ENCODE data around the gene DNAJB14.
A peak's percentile ranks its signal among the peaks of the same experiment; 100 is the strongest.

DNAJB14 gene

DNA sequence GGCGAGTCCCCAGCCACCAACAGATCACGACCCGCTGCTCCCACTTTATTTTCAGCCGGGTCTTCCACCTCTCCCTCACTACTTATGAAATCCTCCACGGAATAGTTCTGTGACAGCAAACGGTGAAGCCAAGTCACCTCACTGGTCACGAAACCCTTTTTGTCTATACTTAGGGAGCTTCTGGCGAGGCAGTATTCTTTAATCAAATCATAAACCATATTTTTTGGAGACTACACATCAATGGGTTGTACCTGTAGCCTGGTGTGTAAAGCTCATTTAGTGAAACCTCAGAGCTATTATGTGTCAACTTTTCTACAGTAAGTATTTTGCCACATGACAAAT lies 4.5 kb upstream of the DNAJB14 start:
- Mint-ChIP-seq H3K27ac (no peak overlapping the region), H3K9me3 (peaks cover 2% of the 10 kb centered on the region), H3K4me1 (peaks cover 22% of the 10 kb centered on the region), H3K4me3 (no peak overlapping the region), H3K36me3 (peaks cover 13% of the 10 kb centered on the region), H3K27me3 (no peaks in the 10 kb centered on the region)
- CTCF ChIA-PET = interaction anchor here (1.0 to 1.1 kb wide), 2 partner anchors 142 to 145 kb away, joined by 3 read pairs; no protein-coding TSS in a partner anchor
- DNase-seq = no peak

DNA sequence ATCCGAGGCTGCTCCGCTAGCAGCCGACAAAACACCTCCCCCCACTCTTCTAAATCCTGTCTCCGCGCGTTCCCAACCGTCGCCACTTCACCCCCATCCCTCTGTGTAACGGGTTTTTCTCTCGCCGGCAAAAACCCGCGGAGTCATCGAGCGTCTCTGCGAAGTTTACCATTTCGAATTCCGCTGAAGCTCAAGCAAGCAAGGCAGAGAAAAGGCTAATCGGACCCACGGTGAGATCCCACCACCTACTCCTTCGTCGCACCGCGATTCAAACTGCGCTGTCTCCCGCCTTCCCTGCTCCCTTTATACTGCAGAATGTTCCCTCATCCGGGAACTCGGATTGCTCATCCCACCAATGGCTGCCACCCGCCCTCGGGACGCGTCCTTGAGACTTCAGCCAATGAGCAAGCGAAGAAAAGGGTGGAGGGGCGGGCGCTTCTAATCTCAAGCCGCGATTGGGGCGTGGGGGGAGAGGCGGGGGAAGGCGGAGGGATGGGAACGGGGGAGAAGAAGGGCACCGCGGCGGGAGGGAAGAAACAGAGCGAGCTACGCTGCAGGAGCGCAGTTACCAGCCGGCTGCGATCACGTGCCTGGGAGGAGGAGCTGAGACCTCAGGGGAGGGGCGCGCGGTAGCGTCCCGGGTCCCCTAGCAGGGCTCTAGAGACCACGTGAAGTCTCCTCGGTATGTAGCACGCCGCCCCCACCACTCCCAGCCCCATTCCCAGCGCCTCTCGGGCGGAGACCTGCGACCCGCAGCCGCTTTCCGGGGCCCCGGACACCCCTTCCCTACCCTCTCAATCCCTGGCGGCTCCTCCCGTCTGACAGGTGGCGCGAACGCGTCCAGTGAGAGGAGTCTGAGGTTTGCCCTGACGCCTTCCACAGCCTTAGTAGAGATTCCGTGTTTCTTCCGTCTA lies 3.8 kb upstream of the DNAJB14 start, which contains the start of gene H2AZ1:
TSS of gene H2AZ1 (minus strand) at position 277 of the 914 bp plus-strand sequence. CDS start at position 172, 105 bp downstream.
- Mint-ChIP-seq H3K9me3 (no peaks in the 10 kb centered on the region), H3K27ac (no peak within 1 kb of the TSS), H3K4me1 (peaks cover 28% of the 10 kb centered on the region), H3K4me3 (no peak within 1 kb of the TSS), H3K36me3 (peaks cover 20% of the 10 kb centered on the region), H3K27me3 (no peaks in the 10 kb centered on the region)
- DNase-seq = peak; percentile 99
- CTCF ChIA-PET = interaction anchor here (1.0 kb wide), 1 partner anchor 145 kb away, joined by 3 read pairs; no protein-coding TSS in a partner anchor

DNA sequence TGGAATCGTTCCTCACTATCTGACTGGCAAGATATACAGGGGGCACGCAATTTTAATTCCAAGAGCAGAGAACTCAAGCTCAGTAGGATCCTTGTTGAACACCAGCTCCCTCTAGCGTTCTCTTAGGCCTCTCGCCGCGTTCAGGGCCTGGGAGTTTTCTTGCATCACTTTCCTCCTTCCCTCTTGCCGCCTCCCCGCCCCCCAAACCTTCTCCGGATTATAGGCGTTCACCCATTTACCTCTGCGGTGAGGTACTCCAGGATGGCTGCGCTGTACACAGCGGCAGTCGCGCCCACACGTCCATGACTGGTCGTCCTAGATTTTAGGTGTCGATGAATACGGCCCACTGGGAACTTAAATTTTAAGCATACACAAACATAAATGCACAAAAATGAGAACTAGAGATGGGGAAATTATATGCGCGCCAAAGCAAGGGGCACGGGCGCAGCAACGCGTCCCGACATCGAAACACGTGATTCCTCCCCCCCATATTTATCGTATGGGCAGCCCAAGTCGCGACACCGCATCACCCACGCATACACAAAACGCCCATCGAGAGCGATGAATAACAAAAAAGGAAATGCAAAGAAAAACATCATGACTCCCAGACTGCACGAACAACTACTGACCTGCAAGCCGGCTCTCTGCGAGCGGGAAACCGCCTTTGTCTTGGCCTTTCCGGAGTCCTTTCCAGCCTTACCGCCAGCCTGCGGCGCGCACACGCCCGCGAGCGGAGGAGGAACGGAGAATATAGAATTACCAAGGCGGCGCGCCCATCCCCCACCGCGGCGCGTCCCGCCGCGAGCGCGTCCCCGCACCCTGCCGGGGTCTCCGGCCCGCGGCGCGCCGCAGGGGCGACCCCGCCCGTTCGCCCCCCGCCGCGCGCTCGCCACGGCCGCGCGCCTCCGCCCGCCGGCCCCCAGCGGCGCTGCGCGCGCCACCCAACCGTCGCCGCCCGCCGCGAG lies 2.9 kb upstream of the DNAJB14 start:
- H3K36me3 Mint-ChIP-seq = peaks cover 26% of the 10 kb centered on the region
- DNase-seq = peak; percentile 94
- H3K4me3 Mint-ChIP-seq = no peak overlapping the region
- peaks cover 38% of the 10 kb centered on the region for H3K4me1 Mint-ChIP-seq
- CTCF ChIA-PET = interaction anchor here (0.6 to 2.5 kb wide), 11 partner anchors 10 to 138 kb away, joined by 3 to 13 read pairs (median 4); partner anchors contain the start of gene LAMTOR3
- no peaks in the 10 kb centered on the region for H3K9me3 Mint-ChIP-seq
- H3K27me3 Mint-ChIP-seq = no peaks in the 10 kb centered on the region
- H3K27ac Mint-ChIP-seq = no peak overlapping the region

DNA sequence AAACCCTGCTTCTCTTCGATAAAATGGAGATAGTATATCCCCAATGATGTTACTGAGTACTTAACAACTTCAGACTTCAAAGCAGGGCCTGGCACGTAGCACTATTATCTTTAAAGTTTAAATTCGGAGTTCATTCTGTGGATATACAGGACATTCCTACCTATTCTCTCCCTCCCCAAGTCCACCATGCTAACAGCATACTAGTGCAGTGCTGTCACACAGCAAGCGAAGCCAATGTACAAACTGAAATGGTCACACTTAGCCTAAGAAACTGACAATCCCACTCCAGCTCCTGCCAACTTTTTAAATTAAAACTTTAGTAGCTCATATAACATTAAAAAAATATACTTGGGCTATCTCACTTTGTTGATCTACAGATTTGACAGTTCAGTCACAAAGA lies 1.2 kb upstream of the DNAJB14 start:
- Mint-ChIP-seq H3K4me1 (peaks cover 54% of the 10 kb centered on the region), H3K27me3 (no peaks in the 10 kb centered on the region), H3K36me3 (peaks cover 42% of the 10 kb centered on the region), H3K4me3 (peak overlapping the region; percentile 83), H3K27ac (peak overlapping the region; percentile 95), H3K9me3 (peaks cover 2% of the 10 kb centered on the region)
- CTCF ChIA-PET = interaction anchor here (0.8 to 2.5 kb wide), 8 partner anchors 8 to 136 kb away, joined by 3 to 13 read pairs (median 5); partner anchors contain the start of genes DAPP1 and LAMTOR3
- DNase-seq = no peak

DNA sequence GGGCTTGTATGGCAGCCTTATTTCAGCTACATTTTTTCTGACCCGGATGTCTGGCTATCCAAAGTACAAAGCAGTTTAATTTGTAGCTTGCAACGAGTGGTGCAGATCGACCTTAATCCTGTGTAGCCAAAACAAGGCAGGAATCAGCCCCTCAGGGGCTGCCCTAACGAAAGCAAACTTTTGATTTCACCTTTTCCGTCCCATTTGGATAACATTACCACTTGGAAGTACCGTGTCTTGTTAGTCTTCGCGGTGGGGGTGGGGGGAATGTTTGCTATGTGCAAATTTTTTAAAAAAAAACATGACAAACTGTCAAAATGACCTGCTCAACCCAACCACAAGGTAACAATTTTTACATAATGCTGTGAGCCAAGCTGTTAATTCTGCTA lies 766 bp upstream of the DNAJB14 start:
- Mint-ChIP-seq H3K27me3 (no peaks in the 10 kb centered on the region), H3K9me3 (peaks cover 2% of the 10 kb centered on the region), H3K4me3 (peak overlapping the region; percentile 83), H3K36me3 (peaks cover 42% of the 10 kb centered on the region), H3K4me1 (peaks cover 54% of the 10 kb centered on the region), H3K27ac (peak overlapping the region; percentile 95)
- DNase-seq = no peak
- CTCF ChIA-PET = interaction anchor here (0.8 to 2.5 kb wide), 6 partner anchors 25 to 384 kb away, joined by 3 to 12 read pairs (median 6); partner anchors contain the start of genes DAPP1, LAMTOR3 and TRMT10A

DNA sequence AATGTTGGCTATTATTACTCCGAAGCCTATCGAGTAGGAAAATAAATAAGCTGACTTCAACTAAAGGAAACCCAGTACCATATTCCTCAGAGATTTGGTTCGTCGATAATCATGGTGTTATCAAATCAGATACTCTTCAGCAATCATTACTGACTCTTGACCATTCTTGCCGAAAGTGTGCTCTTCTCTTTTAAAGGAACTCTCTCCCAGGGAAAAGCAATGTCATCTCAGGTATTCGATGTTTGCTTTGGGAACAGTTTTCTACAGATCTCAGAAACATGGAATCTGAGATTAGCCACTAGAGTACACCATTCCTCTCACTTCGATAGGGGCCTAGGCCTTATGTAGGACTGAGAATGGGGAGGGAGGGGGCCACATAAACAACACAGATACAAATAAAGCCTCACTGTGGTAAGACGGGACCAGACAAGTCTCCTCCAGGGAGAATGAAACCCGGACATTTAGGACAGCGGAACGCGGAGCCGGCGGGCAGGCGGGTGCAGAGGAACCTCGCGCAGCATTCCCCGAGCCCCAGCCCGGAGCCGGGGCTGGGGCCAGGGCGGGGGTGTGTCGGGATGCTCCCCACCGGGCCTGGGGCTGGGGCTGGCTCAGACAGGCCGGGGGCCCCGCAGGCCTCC lies 581 bp downstream of the DNAJB14 start:
- H3K27ac Mint-ChIP-seq = peak overlapping the region; percentile 96
- H3K4me3 Mint-ChIP-seq = peak overlapping the region; percentile 99
- H3K36me3 Mint-ChIP-seq = peaks cover 48% of the 10 kb centered on the region
- CTCF ChIA-PET = interaction anchor here (1.4 to 1.8 kb wide), 2 partner anchors 24 to 129 kb away, joined by 6 to 7 read pairs; partner anchors contain the start of gene DAPP1
- H3K9me3 Mint-ChIP-seq = peaks cover 2% of the 10 kb centered on the region
- no peaks in the 10 kb centered on the region for H3K27me3 Mint-ChIP-seq
- peaks cover 58% of the 10 kb centered on the region for H3K4me1 Mint-ChIP-seq
- no peak for DNase-seq

DNA sequence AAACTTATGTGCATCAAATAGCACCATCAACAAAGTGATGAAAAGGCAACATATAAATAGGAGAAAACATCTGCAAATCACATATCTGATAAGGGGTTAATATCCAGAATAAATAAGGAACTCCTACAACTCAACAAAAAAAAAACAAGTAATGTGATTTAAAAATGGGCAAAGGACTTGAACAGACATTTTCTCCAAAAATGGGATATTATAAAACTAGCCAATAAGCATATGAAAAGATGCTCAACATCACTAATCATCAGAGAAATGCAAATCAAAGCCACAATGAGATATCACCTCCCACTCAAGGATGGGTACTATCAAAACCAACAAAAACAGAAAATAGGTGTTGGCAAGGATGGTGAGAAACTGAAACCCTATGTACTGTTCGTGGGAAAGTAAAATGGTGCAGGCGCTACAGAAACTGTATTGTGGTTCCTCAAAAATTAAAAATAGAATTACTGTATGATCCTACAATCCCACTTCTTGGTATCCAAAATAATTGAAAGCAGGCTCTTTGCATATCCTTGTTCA lies 2.4 kb downstream of the DNAJB14 start:
- no peak for DNase-seq
- Mint-ChIP-seq H3K27me3 (no peaks in the 10 kb centered on the region), H3K9me3 (peaks cover 2% of the 10 kb centered on the region), H3K4me3 (peak overlapping the region; percentile 31), H3K27ac (no peak overlapping the region), H3K36me3 (peaks cover 52% of the 10 kb centered on the region), H3K4me1 (peaks cover 63% of the 10 kb centered on the region)
- CTCF ChIA-PET = no interaction called here

DNA sequence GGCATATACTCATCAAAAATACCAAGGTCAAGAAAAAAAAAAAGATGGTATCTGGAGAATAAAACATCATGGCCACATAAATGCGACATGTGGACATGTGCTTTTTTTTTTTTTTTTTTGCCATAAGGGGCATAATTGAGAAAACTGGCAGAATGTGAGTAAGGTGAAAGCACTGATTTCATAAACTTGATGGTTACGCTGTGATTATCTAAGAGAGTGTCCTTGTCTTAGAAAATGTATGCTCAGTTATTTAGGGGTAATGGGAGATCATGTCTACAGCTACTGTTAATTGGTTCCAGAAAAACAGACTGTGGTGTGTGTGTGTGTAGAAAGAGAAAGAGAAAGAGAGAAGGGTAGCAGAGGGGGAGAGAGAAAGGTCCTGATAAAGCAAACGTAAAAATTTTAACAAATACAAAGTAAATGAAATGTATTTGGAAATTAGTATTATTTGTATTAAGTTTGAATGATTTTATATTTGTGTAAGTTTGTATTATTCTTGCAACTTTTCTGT lies 8.1 kb downstream of the DNAJB14 start:
- Mint-ChIP-seq H3K4me1 (peaks cover 27% of the 10 kb centered on the region), H3K36me3 (peaks cover 55% of the 10 kb centered on the region), H3K27ac (no peak overlapping the region), H3K9me3 (peaks cover 9% of the 10 kb centered on the region), H3K27me3 (no peaks in the 10 kb centered on the region), H3K4me3 (no peak overlapping the region)
- no peak for DNase-seq
- CTCF ChIA-PET = interaction anchor here (1.0 kb wide), 1 partner anchor 10 kb away, joined by 4 read pairs; no protein-coding TSS in a partner anchor

DNA sequence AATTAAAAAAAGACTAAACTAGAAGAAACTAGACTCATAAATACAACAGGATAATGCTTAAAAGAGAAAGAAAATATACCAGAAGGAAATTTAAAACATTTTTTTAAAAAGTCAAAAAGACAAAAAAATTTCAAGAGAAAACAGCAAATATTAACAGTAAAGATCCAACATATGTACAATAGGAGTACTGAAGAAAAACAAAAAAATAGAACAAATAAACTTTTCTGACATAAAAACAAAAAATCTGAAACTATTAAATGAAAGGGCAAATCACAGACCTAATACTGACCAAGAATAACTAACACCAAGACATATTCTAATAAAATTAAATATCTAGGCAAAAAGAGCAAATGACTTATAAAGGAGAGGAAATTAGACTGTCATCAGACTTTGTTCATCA lies 11.5 kb downstream of the DNAJB14 start:
- Mint-ChIP-seq H3K27me3 (no peaks in the 10 kb centered on the region), H3K4me1 (peaks cover 23% of the 10 kb centered on the region), H3K9me3 (peaks cover 9% of the 10 kb centered on the region), H3K27ac (peak overlapping the region; percentile 19), H3K4me3 (no peak overlapping the region), H3K36me3 (peaks cover 53% of the 10 kb centered on the region)
- CTCF ChIA-PET = no interaction called here
- DNase-seq = no peak

DNA sequence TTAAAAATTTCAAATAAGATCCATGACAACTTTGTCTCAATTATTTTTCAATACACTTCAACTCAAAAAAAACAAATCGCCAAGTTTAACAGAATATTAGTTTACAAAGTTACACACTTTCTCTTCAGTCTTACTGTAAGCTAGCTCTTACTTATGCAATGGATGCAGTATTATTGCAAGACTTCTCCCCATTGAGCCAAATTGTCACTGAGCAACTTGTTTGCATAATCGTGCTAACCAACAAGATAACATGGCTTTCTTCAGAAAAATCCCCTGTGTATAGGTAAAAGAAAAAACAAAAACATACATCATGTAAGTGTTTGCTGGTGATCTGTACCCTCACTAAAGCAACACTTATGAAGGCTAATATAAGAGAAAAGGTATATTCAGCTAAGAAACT lies 18.9 kb downstream of the DNAJB14 start:
- Mint-ChIP-seq H3K27ac (no peak overlapping the region), H3K27me3 (no peaks in the 10 kb centered on the region), H3K9me3 (no peaks in the 10 kb centered on the region), H3K36me3 (peaks cover 29% of the 10 kb centered on the region), H3K4me3 (no peak overlapping the region), H3K4me1 (peaks cover 32% of the 10 kb centered on the region)
- no peak for DNase-seq
- CTCF ChIA-PET = interaction anchor here (1.0 kb wide), 1 partner anchor 21 kb away, joined by 6 read pairs; no protein-coding TSS in a partner anchor

DNA sequence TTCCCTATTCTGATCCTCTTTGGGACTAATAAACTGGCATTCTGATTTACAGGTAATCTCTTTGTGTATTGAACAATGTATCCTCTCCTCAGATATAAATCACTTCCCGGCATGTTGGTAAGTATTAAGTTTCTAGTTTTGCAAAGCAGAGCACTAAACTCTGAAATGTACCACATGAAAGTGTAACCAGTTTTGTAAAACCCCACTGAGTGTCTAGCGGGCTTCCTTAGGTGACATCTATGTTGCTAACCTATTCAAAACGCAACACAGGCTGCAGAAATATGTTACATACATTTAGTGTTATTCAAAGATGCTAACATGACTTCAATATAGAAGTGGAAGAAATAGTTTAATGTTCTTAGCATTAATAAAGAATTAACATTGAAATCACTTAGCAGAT lies 25.2 kb downstream of the DNAJB14 start:
- no peaks in the 10 kb centered on the region for H3K27me3 Mint-ChIP-seq
- peak; percentile 22 for DNase-seq
- peaks cover 8% of the 10 kb centered on the region for H3K9me3 Mint-ChIP-seq
- H3K4me3 Mint-ChIP-seq = no peak overlapping the region
- H3K27ac Mint-ChIP-seq = peak overlapping the region; percentile 19
- CTCF ChIA-PET = interaction anchor here (2.2 kb wide), 1 partner anchor 25 kb away, joined by 7 read pairs; the partner anchor contains the start of gene DNAJB14
- H3K4me1 Mint-ChIP-seq = peaks cover 15% of the 10 kb centered on the region
- peaks cover 38% of the 10 kb centered on the region for H3K36me3 Mint-ChIP-seq

DNA sequence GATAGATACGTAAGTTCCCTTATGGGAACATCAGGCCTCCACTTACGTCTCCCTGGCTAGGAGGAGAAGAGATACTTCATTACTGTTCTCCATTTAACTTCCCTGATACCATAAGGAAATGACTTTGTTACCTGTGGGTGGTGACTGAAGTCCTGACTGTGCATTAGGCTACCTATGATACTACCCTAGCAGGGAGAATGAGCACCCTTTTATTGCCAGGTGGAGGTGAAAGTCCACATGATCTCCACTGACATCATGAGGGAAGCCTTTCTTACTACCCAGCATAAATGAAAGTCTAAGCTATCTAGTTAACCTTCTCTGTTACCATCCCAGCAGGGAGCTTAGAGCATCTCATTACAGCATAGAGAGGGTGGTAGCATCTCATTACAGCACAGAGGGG lies 27.8 kb downstream of the DNAJB14 start:
- Mint-ChIP-seq H3K36me3 (peaks cover 49% of the 10 kb centered on the region), H3K27ac (no peak overlapping the region), H3K4me1 (peaks cover 15% of the 10 kb centered on the region), H3K4me3 (no peak overlapping the region), H3K27me3 (no peaks in the 10 kb centered on the region), H3K9me3 (peaks cover 8% of the 10 kb centered on the region)
- DNase-seq = no peak
- CTCF ChIA-PET = no interaction called here

DNA sequence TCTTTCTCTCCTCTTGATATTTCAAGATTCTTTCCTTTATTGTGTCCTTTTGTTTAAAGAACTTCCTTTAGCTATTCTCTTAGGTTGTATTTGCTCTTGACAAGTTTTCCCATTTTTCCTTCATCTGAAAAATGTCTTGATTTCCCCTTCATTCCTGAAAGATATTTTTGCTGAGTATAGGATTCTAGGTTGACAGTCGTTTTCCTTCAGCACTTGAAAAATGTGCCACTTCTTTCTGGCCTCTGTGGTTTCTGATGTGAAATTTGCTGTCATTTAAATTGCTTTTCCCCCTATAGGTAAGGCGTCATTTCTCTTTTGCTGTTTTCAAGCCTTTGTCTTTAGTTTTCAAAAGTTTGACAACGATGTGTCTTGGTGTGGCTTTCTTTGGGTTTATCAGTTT lies 28.8 kb downstream of the DNAJB14 start:
- Mint-ChIP-seq H3K4me1 (peaks cover 15% of the 10 kb centered on the region), H3K9me3 (peaks cover 8% of the 10 kb centered on the region), H3K27ac (no peak overlapping the region), H3K27me3 (no peaks in the 10 kb centered on the region), H3K4me3 (no peak overlapping the region), H3K36me3 (peaks cover 53% of the 10 kb centered on the region)
- DNase-seq = no peak
- CTCF ChIA-PET = no interaction called here

All from activated naive CD4-positive, alpha-beta T cell treated with anti-CD3 and anti-CD28 coated beads, Interleukin-2, amount 10 ng/mL, durations not matched to agents 7 days and 5 days (primary cell).